ENCODE data around the gene SKAP1.
A peak's percentile ranks its signal among the peaks of the same experiment; 100 is the strongest.

Gene SKAP1

DNA sequence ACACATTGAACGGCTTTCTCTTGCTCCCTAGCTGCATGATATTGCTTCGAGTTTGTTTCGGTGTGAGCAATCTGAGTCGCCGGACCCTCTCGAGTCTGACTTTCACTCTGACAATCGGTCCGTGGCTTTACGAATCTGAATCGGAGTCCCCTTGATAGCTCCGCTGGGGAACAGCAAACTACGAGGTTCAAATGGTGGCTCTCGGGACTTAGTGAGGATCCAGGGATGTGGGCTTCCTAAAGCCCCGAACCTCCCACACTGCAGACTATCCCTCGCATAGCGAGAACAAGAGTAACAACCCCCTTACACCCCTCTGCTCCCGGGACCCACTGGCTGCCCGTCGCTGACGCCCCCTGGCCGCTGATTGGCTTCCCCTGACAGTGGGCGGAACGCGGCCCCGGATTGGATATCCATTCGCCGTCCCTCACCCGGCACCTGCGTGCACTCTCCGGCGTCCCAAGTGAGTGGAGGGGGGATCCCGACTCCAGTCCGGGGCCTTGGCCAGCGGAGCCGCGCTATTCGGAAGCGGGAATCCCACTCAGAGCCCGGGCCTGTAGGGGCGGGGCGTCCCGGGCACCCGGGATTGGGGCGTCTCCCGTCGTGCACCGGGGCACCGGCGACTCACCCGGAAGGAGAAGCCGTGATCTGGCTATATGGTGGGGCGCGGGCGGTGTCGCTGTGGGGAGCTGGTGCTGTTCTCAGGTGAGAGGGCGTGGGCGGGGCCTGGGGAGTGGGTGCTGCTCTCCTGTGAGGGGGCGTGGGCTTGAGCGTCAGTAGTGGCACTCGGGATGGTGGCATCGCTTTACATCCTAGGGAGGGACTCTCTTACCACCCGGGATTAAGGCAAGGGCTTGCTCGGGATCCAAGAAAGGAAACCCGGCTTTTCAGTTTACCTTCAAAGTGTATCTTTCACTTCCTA is 322.6 kb downstream of the SKAP1 start, which contains the start of gene SNX11:
Gene SNX11, plus strand, starts transcription at position 630 of the 919 bp plus-strand sequence. CDS start 4,278 bp downstream, outside the sequence.
- DNase-seq (ENCODE audit: low spot score): peak; percentile 91

DNA sequence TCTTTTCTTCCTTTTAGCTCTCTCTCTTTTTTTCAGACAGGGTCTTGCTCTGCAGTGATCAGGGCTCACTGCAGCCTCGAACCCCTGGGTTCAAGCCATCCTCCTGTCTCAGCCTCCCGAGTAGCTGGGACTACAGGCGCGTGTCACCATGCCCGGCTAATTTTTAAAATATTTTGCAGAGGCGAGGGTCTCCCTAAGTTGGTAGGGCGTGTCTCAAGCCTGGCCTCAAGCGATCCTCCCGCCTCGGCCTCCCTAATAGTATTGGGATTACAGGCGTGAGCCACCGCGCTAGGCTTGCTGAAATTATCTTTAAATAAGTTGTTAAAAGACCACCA is 323.2 kb downstream of the SKAP1 start:
- DNase-seq (ENCODE audit: low spot score): no peak

DNA sequence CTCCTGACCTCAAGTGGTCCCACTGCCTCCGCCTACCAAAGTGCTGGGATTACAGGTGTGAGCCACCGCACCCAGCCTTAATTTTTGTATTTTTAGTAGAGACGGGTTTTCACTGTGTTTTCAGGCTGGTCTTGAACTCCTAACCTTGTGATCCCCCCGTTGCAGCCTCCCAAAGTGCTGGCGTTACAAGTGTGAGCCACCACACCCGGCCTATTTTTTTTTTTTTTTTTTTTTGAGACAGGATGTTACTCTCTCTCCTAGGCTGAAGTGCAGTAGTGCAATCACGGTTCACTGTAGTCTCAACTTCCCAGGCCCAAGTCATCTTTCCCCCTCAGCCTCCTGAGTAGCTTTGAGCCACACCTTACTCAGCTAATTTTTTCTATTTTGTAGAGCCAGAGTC is 325.6 kb downstream of the SKAP1 start:
- no peak for DNase-seq (ENCODE audit: low spot score)

DNA sequence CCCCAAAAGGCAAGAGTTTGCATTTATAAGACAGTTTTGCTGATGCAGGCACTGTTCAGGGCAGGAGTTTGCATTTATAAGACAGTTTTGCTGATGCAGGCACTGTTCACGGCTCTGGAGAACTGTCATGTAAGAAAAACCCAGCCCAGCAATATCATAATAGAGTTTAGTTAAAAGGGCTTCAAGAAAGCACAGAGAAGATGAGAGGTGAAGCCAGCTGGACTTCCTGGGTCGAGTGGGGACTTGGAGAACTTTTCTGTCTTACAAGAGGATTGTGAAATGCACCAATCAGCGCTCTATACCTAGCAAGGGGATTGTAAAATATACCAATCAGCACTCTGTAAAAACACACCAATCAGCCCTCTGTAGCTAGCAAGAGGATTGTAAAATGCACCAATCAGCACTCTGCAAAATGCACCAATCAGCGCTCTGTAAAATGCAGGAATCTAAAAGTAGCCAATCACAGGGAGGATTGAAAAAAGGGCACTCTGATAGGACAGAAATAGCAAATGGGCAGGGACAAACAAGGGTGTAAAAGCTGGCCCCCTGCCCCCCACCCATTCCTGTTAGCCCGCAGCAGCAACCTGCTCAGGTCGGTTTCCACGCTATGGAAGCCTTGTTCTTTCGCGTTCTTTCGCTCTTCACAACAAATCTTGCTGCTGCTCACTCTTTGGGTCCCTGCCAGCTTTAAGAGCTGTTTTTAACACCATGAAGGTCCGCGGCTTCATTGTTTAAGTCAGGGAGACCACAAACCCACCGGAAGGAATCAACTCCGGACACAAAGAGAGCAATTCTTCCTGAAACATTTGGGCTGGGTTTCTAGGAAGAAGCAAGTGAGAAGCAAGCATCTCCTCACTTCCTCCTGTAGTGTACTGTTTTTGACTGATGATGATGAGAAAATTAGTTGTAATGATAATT is 327.0 kb downstream of the SKAP1 start:
- peak; percentile 24 for DNase-seq (ENCODE audit: low spot score)

DNA sequence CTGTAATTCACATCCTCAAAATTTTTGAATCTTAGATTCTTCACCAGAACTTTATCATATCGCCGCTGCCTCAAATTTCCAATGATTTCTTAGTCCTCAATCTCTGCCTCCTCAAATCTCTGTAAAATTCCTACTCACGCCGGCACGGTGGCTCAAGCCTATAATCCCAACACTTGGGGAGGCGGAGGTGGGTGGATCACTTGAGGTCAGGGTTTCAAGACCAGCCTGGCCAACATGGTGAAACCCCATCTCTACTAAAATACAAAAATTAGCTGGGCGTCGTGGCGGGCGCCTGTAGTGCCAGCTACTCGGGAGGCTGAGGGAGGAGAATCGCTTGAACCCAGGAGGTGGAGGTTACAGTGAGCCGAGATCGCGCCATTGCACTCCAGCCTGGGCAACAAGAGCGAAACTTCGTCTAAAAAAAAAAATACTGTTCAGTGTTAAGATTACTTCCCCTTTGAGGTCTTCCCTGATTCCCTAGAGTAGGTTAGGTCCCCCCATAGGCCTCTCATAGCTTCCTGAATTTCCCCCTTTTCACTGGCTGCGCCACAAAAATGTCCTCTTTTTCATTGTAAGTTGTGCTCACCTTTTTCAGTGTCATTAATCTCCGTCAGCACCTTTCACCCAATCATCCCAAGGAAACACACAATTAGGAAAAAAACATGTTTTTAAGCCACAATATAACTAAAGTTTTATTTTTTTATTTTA is 327.8 kb downstream of the SKAP1 start:
- no peak for DNase-seq (ENCODE audit: low spot score)

DNA sequence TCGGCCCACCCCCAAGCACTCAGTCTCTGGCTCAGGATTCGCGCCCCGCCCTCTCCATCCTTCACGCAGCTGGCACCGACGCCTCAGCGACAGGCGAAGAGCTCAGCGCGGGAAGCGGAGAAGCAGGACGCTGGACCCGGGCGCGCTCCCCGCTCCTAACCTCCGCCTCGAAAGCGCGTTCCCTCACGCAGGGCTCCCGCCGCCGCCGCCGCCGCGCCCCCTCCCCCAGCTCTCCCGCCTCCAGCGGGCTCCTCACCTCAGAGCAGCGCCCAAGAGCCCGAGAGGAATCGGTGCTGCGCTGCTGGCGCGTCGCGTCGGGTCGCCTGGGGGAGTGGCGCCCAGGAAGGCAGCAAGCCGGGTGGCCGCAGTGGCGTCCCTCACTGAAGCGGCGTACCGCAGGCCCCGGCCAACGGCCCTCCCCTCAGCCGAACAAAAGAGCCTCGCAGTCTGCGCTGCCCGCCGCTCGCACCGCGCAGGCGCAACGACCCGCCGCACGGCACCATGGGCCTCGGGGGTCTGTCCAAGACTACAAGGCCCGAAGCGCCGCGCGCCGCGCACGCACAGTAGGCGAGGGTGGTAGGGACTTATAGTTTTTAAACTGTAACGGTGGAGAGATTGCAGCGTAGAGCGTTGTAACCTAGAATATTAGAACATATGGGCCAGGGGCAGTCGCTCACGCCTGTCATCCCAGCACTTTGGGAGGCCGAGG is 328.8 kb downstream of the SKAP1 start, which contains the start of gene CBX1:
Gene CBX1, minus strand, starts transcription at position 467 of the 709 bp plus-strand sequence. CDS start 24,474 bp downstream, outside the sequence.
- DNase-seq (ENCODE audit: low spot score): peak; percentile 95

DNA sequence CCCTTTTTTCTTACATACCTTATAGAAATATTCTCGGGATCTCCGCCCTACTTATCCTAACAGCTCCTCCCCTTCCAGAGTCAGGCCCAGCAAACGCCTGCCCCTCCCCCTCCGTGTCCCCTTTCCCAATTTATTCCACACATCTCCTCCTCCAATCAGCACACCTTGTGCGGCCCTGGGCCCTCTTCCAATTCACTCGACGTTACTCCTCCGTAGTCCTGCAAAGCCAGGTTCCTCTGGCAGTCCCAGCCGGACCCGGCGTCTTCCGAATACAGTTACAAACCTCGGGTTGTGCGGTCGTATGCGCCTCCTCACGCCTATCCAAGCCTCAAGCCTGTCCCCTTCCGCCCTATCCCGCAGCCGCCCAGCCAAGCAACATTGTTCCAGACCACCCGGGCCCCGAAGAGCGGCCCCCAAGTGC is 329.4 kb downstream of the SKAP1 start:
- no peak for DNase-seq (ENCODE audit: low spot score)

DNA sequence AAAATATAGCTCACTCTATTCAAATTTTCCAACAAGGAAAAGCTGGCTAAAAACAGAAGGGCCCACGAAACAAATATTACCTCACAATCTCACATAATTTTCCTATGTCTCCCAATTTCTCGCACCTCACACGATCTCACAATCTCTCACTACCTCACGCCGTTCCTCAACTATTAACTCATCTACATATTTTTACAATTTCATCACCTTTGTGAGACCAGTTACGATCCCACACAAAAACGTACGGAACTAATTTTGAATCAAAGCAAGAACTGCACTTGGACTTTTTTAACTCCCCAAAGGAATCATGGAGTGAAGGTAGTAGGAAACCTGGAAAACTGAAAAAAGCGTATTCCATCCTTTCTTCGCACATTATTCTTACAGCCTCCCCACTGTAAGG is 329.9 kb downstream of the SKAP1 start:
- DNase-seq (ENCODE audit: low spot score): no peak

DNA sequence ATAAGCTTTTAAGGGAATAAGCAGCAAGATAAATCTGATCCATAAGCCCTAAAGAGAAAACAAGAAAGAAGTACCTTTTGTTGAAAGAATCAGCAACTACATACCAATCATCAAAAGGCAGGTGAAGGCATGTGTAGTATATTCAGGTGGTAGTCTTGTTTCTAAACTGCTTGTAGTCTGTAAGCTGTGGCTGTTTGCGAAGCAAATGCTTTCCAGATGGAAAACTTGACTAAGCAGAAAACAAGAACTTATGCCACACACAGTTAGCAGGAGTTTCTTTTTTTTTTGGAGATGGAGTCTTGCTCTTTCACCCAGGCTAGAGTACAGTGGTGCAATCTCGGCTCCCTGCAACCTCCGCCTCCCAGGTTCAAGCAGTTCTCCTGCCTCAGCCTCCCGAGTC is 334.4 kb downstream of the SKAP1 start:
- DNase-seq (ENCODE audit: low spot score): no peak

DNA sequence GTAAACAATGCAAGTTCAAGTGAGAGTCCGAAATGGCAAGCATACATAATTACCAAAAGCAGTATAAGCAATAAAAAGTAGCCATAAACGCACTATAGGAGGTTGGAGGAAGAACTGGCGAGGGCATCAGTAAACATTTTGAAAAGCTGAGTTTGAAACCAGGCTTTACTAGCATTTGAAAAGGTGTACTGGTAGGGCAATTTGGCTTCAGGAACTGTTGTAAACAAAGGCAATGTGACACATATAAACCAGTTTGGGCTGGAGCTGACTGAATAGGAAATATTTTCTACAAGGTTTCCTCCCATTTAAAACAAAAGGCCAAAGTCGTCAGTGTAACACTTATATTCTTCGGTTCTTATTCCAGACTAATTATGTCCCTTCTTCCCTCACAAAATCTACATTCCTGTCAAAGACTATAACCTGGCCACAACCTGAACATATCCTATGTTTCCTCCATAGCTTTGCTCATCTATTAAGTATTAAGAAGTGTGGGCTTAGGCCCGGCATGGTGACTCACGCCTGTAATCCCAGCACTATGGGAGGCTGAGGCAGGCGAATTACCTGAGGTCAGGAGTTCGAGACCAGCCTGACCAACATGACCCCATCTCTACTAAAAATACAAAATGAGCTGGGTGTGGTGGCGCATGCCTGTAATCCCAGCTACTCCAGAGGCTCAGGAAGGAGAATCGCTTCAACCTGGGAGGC is 336.5 kb downstream of the SKAP1 start:
- no peak for DNase-seq (ENCODE audit: low spot score)

DNA sequence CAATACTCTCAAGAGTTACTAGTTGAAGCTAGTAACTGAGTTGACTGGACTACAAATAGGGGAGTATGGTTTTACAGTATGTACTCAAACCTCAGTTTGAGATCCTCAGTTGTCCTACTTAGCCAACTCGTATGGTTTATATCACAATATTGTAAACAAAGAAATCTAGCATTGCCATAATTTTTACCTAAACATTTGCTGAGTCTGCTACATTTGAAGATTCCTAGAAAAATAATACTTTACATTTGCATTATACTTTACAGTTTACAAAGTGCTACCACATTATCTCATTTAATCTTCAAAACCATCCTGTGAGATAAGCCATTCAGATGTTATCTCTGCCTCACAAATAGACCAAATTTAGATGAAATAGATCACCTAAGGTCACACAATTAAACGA is 345.1 kb downstream of the SKAP1 start:
- DNase-seq (ENCODE audit: low spot score): no peak
